ENCODE data around the gene CALN1.

Gene CALN1

GRCh38 chr7:72035266-72035665 is 376.9 kb downstream of the CALN1 start:
- DNase-seq (ENCODE audit: low read depth): no peak

- no peak for DNase-seq (ENCODE audit: low read depth)
These were observed 379.2 kb downstream of the CALN1 start for GRCh38 chr7:72032934-72033333.

- no peak for DNase-seq (ENCODE audit: low read depth)
These were observed 381.0 kb downstream of the CALN1 start for GRCh38 chr7:72030994-72031667.

- no peak for DNase-seq (ENCODE audit: low read depth)
These were observed 383.9 kb downstream of the CALN1 start for GRCh38 chr7:72028267-72028666.

GRCh38 chr7:72025381-72025960 is 386.7 kb downstream of the CALN1 start:
- DNase-seq (ENCODE audit: low read depth): no peak

GRCh38 chr7:72023926-72024325 is 388.2 kb downstream of the CALN1 start:
- no peak for DNase-seq (ENCODE audit: low read depth)

- DNase-seq (ENCODE audit: low read depth): no peak
These were observed 390.4 kb downstream of the CALN1 start for GRCh38 chr7:72021716-72022115.

GRCh38 chr7:72020311-72020710 is 391.8 kb downstream of the CALN1 start:
- no peak for DNase-seq (ENCODE audit: low read depth)

GRCh38 chr7:72019436-72019835 is 392.7 kb downstream of the CALN1 start:
- no peak for DNase-seq (ENCODE audit: low read depth)

GRCh38 chr7:72017756-72018155 is 394.4 kb downstream of the CALN1 start:
- no peak for DNase-seq (ENCODE audit: low read depth)

- DNase-seq (ENCODE audit: low read depth): no peak
These were observed 395.6 kb downstream of the CALN1 start for GRCh38 chr7:72016574-72016973.

GRCh38 chr7:72015136-72015535 is 397.0 kb downstream of the CALN1 start:
- DNase-seq (ENCODE audit: low read depth): no peak

GRCh38 chr7:72007018-72007417 is 405.1 kb downstream of the CALN1 start:
- DNase-seq (ENCODE audit: low read depth): no peak

- DNase-seq (ENCODE audit: low read depth): no peak
These were observed 408.9 kb downstream of the CALN1 start for GRCh38 chr7:72003236-72003635.

GRCh38 chr7:71996141-71996540 is 416.0 kb downstream of the CALN1 start:
- no peak for DNase-seq (ENCODE audit: low read depth)

GRCh38 chr7:71995111-71995510 is 417.0 kb downstream of the CALN1 start:
- DNase-seq (ENCODE audit: low read depth): no peak

- no peak for DNase-seq (ENCODE audit: low read depth)
These were observed 420.6 kb downstream of the CALN1 start for GRCh38 chr7:71991586-71991985.

- no peak for DNase-seq (ENCODE audit: low read depth)
These were observed 422.0 kb downstream of the CALN1 start for GRCh38 chr7:71990138-71990462.

- DNase-seq (ENCODE audit: low read depth): no peak
These were observed 423.9 kb downstream of the CALN1 start for GRCh38 chr7:71988201-71988600.

- no peak for DNase-seq (ENCODE audit: low read depth)
These were observed 424.9 kb downstream of the CALN1 start for GRCh38 chr7:71987200-71987767.

GRCh38 chr7:71984348-71984747 is 427.8 kb downstream of the CALN1 start:
- DNase-seq (ENCODE audit: low read depth): no peak

- no peak for DNase-seq (ENCODE audit: low read depth)
These were observed 429.3 kb downstream of the CALN1 start for GRCh38 chr7:71982851-71983250.

- DNase-seq (ENCODE audit: low read depth): no peak
These were observed 435.5 kb downstream of the CALN1 start for GRCh38 chr7:71976645-71977044.

- DNase-seq (ENCODE audit: low read depth): no peak
These were observed 437.5 kb downstream of the CALN1 start for GRCh38 chr7:71974611-71975010.
